GM21526 (cell line): ENCODE data around the gene CDADC1.
"Not testable (repeated sequence)": the region's sequence is repeated elsewhere in the genome, so short reads cannot be mapped to it uniquely, and the experiment has no call there.

Experiments
- ATAC-seq: cut with Tn5 transposase; IDR thresholded peaks from one replicate; pipeline ENCODE4 v1.9.1; 2021; ENCODE audit warnings: moderate library complexity; ENCODE audit not compliant: unreplicated experiment, low FRiP score

Gene CDADC1

GRCh38 chr13:49292742-49293486 is 45.2 kb downstream of the CDADC1 start:
- no peak for ATAC-seq

- not testable (repeated sequence) for ATAC-seq
These were observed 47.0 kb downstream of the CDADC1 start for GRCh38 chr13:49294723-49295122.

GRCh38 chr13:49295244-49295643 is 47.5 kb downstream of the CDADC1 start:
- ATAC-seq, result no peak

DNA sequence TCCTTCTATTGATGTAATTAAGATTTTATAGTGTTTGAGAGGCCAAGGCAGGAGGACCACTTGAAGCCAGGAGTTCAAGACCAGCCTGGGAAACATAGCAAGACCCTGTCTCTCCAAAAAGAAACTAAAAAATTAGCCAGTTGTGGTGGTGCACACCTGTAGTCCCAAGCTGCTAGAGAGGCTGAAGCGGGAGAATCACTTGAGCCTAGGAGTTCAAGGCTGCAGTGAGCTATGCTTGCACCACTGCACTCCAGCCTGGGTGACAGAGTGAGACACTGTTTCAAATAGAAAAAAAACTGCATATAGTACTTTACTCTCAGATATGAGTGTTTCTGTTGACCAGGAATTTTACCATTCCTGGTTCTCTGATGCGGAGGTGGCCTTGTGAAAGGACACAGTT is 48.9 kb downstream of the CDADC1 start:
- ATAC-seq, result no peak

GRCh38 chr13:49297338-49297737 is 49.6 kb downstream of the CDADC1 start:
- no peak for ATAC-seq

DNA sequence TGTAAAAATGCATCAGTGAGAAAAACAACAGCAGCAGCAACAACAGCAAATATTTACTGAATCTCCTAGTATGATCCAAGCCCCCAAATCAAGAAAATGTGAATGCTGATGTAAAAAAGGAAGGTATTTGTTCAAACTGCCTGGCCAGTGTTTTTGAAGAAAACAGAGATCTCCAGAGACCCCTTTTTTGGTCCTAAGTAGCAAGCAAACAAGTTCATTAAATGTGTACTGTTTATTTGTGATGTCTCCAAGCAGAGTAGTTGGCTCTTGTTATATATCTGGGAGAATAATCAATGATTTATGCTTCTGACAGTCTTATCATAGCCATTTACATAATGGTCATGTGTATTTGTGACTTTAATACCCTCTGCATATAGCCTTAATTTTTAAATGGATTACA is 50.7 kb downstream of the CDADC1 start:
- no peak for ATAC-seq

- no peak for ATAC-seq
These were observed 51.3 kb downstream of the CDADC1 start for GRCh38 chr13:49298903-49299605.

GRCh38 chr13:49300276-49300675 is 52.6 kb downstream of the CDADC1 start:
- no peak for ATAC-seq

DNA sequence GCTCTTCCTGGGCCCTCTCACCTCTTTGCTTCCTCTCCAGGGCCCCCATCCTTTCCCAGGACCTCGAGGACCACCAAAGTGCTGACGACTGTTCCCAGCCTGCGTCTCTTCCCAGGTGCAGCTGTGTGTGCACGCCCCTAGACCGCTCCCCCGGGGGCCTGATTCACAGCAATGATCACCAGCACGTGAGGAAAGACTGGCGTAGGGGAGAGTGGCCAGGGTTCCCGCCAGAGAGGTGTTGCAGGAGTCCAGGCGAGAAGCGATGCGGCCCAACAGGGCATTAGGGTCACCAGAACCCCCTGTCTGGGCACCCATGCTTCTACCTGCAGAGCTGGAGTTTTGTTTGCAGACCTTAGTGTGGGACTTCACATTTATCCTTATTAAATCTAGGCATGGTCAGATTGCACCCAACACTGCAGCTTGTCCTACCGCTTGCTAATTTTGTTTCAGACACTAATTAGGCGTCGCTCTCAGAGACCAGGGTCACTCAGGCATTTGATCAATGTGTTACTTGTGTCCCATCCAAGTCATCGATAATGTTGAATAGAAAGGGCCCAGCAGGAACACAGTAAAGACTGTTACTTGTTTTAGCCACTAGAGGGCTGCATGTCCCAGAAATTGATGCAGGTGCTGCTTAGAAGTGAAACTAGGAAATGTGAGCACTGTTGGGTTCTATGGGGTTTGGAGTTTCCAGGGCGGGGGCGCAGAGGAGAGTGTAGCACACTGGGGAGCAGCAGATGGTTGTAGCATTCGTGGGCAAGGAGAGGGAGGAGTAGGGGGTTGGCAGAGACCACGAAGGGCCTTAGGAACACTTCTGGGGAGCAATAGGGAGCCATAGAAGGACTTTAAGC is 53.2 kb downstream of the CDADC1 start:
- ATAC-seq, result peak; percentile 85

GRCh38 chr13:49302222-49302621 is 54.5 kb downstream of the CDADC1 start:
- ATAC-seq, result no peak

GRCh38 chr13:49302817-49303216 is 55.1 kb downstream of the CDADC1 start:
- no peak for ATAC-seq

GRCh38 chr13:49303533-49304252 is 56.0 kb downstream of the CDADC1 start:
- ATAC-seq, result no peak

DNA sequence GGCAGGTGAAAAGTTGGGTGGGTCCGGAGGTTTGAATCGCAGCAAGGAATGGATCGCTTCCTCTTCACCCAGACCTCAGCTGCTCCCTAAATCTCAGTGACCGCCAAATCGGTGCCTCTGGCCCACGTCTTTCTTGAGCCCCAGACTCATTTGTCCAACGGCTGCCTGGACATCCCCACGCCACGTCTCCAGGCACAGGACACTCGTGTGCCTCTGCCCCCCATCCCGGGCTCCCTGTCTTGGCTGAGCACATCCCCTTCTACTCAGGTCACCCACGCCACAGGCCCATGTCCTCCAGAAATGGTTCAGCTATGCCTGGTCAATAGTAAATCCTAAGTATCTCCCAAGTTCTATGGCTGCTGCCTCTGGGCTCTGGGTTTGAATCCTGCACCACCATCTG is 56.6 kb downstream of the CDADC1 start:
- ATAC-seq, result no peak

GRCh38 chr13:49304763-49305700 is 57.3 kb downstream of the CDADC1 start:
- no peak for ATAC-seq

DNA sequence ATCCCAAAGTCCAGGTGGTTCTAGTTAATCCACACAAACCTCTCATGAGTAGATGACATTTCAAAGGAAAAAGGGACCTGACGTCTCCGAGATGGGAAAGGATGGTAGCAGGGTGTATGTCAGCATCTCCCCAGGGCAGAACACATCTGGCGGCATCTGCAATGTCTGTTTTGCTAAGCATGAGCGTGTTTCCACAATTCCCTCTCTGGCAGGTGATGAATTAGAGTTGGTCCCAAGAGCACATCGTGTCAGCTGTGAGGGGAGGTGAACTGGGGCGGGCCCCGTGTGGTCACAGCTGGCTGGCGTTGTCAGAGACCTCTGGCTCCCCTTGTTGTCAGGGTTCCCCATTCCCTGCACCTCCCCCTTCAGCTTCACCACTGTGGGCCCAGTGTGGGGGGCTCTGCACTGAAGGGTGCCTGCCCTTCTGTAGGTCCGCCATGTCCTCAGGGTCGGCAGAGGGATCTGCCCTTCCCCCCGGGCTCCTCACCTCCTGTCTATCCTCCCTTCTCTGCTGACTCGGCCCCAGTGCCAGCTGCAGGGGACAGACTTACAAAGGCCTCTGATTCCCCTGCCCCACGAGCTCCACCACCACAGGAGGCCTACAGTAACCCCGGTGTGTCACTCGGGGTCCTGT is 58.2 kb downstream of the CDADC1 start:
- no peak for ATAC-seq

GRCh38 chr13:49307365-49307764 is 59.6 kb downstream of the CDADC1 start:
- no peak for ATAC-seq

DNA sequence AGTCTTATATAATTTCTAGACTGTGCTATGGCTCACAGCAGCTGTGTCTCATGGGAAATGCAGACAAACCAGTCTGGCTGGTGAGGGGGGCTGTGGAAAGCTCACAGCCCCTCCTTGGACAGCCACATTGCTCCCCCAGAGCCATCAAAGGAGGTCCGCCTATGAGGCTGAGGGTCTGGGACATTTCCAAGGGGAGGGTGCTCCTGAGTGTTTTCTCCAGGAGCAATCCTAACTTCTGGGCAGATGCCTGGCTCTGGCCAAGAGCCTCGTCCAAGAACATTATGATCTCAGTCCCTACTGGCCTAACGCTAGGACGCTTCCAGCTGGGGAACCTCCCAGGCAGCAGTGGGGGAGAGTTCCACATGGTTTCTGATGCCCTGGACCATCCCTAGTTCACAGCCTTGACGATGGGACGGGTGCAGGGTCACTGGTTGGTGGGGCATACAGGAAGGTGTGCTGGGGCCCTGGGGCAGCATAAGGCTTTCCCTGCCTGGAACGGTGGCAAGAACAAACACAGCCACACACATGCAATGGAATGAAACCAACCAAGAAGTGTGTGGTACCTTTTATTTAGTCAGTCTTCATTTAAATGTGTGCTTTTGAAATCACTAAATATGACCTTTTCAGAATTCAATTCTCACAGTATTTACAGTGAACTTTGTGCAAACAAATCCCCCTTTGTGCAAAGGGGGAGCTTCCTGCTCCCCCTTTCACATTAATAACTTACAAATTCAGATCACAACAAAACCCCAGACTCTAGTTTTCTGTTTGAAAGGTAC is 60.6 kb downstream of the CDADC1 start:
- no peak for ATAC-seq

DNA sequence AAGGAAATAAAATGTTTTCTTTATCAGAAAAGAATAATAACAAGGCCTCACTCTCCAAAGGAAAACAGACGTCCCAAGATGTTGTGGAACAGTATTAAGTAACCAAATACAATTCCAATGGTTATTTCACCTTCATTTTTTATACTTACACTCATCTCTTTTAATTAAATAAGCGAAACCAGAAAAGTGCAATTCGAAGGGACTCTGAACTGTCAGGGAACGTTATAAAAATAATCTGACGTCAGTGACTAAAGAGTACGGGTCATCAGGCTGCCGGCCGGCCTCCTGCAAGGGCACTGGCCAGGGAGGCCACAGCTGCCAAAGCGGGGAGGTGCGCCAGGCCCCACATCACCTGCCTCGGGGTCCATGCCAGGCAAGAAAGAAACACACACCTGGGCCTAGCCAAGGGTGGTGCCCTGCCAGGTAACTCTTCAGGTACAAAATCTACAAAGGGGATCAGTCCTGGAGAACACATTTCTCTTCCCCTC is 61.2 kb downstream of the CDADC1 start:
- no peak for ATAC-seq
